Measurements from ENCODE around the gene HOATZ.

HOATZ gene

DNA sequence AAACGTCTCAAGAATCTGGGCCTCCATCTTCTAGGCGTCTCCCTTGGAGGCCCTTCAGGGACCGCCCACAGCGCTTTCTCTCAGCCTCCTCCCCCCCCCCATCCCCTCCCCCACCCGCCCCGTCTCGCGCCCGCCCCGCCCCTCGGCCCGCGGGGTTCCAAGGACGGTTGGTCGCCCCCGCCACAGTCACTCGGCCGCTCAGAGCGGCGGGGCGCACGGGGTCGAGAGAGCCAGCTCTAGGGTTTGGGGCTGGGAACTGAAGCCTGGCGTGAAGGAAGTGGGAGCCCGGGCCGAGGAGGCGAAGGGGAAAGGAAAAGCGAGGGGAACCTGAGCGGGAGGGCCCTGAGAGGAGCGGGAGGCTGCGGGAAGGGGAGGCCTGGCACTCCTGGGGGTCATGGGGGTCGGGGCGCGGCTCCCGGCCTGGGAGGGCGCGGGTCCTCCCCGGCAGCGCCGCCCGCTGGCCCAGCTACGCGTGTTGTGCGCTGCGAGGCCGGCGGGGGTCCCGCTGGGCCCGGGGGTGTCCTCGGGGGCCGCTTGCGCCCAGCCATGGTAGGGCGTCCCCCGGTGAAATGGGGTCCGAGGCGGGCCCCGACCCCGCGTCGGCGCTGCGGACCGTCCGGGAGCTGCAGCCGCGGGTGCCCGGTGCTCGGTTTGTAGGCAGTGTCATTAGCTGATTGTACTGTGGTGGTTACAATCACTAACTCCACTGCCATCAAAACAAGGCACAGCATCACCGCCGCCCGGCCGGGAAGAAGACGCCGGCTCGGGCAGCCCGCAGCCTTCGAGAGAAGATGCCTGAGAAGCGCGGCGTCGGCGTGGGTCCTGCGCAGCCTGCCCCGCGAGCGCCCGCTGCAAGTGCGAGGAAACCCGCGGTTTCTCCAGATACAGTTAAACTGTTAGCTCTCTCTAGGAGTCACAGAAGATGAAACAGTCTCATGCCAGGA lies 2.0 kb upstream of the HOATZ start, which contains the start of gene BTG4:
Gene BTG4, minus strand, starts transcription at position 91 of the 944 bp plus-strand sequence. CDS start 13,610 bp downstream, outside the sequence.
- Histone ChIP-seq H3K27me3 (peaks cover 54% of the 10 kb centered on the region), H3K36me3 (no peaks in the 10 kb centered on the region), H3K4me1 (ENCODE audit: control insufficient read depth in 1 of 2, insufficient read depth in 1 of 2, low read depth in 1 of 2, low read length in 1 of 2) (peaks cover 10 to 37% of the 10 kb centered on the region in 2 experiments), H3K27ac (no peak within 1 kb of the TSS), H3K9me3 (no peaks in the 10 kb centered on the region), H3K4me3 (ENCODE audit: low read depth in 1 of 2, low read length in 1 of 2) (peak within 1 kb of the TSS; percentile 8 to 52)
- TF ChIP-seq, protein P1, sequence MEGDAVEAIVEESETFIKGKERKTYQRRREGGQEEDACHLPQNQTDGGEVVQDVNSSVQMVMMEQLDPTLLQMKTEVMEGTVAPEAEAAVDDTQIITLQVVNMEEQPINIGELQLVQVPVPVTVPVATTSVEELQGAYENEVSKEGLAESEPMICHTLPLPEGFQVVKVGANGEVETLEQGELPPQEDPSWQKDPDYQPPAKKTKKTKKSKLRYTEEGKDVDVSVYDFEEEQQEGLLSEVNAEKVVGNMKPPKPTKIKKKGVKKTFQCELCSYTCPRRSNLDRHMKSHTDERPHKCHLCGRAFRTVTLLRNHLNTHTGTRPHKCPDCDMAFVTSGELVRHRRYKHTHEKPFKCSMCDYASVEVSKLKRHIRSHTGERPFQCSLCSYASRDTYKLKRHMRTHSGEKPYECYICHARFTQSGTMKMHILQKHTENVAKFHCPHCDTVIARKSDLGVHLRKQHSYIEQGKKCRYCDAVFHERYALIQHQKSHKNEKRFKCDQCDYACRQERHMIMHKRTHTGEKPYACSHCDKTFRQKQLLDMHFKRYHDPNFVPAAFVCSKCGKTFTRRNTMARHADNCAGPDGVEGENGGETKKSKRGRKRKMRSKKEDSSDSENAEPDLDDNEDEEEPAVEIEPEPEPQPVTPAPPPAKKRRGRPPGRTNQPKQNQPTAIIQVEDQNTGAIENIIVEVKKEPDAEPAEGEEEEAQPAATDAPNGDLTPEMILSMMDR (IDR thresholded peaks at IDR 0.05): no peak

DNA sequence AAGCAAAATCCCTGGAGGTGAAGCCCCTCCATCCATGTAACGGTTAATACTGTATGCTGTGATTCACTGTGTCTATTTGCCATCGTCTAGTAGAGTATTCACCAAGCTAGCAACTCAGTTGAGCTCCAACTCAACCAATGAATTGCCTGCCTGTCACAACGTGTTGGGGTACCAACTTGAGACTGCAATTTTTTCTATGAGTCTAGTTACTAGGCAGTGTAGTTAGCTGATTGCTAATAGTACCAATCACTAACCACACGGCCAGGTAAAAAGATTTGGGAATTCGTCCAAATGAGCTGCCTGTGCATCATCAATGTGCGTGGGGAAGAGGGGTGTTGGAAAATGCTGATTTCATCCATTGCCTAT lies 1.4 kb upstream of the HOATZ start:
- H3K4me3 ChIP-seq (ENCODE audit: low read depth in 1 of 2, low read length in 1 of 2): no peak overlapping the region

DNA sequence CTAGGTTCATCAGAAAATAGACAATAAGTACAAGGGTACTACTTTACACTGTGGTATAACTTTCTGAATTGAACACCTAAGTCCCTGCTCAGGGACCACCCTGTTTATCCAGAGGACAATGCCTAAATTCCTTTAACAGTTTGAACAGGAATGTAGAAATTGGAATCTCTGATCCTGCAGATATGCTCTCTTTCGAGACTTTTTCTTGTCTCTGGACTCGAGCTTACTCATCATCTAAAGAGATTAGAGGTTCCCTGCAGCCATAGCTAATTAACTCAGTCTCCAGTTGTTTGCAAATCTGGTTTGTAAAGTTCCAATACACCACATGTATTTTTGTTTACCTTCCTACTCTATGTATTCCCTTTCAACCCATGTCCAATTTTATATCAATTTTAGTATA lies 1.0 kb downstream of the HOATZ start:
- TF ChIP-seq, protein P1 (IDR thresholded peaks at IDR 0.05): no peak
- H3K4me1 ChIP-seq (ENCODE audit: control insufficient read depth in 1 of 2, insufficient read depth in 1 of 2, low read depth in 1 of 2, low read length in 1 of 2): peaks cover 10 to 37% of the 10 kb centered on the region in 2 experiments
- no peaks in the 10 kb centered on the region for H3K9me3 ChIP-seq
- no peaks in the 10 kb centered on the region for H3K36me3 ChIP-seq
- H3K4me3 ChIP-seq (ENCODE audit: low read depth in 1 of 2, low read length in 1 of 2): no peak overlapping the region
- H3K27me3 ChIP-seq: peaks cover 47% of the 10 kb centered on the region
- no peak overlapping the region for H3K27ac ChIP-seq

More for the DNA sequence above, 1.4 kb upstream of the HOATZ start:
- Histone ChIP-seq H3K9me3 (no peaks in the 10 kb centered on the region), H3K27me3 (peaks cover 54% of the 10 kb centered on the region), H3K36me3 (no peaks in the 10 kb centered on the region), H3K4me1 (ENCODE audit: control insufficient read depth in 1 of 2, insufficient read depth in 1 of 2, low read depth in 1 of 2, low read length in 1 of 2) (peaks cover 10 to 37% of the 10 kb centered on the region in 2 experiments), H3K27ac (no peak overlapping the region)
- TF ChIP-seq, protein P1 (IDR thresholded peaks at IDR 0.05): no peak

DNA sequence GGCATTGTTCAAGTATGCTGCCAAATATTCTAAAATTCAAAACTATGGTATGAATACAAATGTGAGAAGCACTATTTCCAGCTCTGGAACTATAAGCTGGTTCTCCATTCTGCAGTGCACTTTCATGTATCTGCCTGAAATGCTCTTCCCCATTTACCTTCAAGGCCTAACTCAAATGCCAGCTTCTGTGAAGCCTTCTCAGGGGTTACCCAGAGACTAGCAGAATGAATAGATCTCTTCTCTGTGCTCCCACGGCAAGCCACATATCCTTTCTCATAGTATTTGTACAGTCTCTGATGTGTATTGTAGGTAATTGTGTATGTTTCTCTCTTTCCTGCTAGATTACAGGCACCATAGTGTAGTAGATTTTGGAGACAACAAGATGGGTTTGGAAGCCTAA lies 4.1 kb downstream of the HOATZ start:
- Histone ChIP-seq H3K9me3 (no peaks in the 10 kb centered on the region), H3K27ac (no peak overlapping the region), H3K4me1 (ENCODE audit: control insufficient read depth in 1 of 2, insufficient read depth in 1 of 2, low read depth in 1 of 2, low read length in 1 of 2) (peaks cover 6 to 18% of the 10 kb centered on the region in 2 experiments), H3K4me3 (ENCODE audit: low read depth in 1 of 2, low read length in 1 of 2) (no peak overlapping the region), H3K27me3 (peaks cover 16% of the 10 kb centered on the region), H3K36me3 (no peaks in the 10 kb centered on the region)
- TF ChIP-seq, protein P1 (IDR thresholded peaks at IDR 0.05): no peak

DNA sequence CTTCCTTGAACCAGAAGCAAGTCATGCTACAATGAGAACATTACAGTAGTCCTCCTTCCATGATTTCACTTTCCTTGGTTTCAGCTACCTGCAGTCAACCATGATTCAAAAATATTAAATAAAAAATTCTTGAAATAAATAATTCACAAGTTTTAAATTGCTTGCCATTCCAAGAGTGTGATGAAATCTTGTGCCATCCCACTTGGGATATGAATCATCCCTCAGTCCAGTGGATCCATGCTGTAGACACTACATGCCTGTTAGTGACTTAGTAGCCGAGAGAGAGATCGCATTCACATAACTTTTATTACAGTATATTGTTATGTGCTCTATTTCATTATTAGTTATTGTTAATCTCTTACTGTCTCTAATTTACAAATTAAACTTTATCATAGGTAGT lies 6.0 kb downstream of the HOATZ start:
- H3K9me3 ChIP-seq: no peaks in the 10 kb centered on the region
- TF ChIP-seq, protein P1 (IDR thresholded peaks at IDR 0.05): no peak
- H3K27ac ChIP-seq: no peak overlapping the region
- no peaks in the 10 kb centered on the region for H3K27me3 ChIP-seq
- H3K4me1 ChIP-seq (ENCODE audit: control insufficient read depth in 1 of 2, insufficient read depth in 1 of 2, low read depth in 1 of 2, low read length in 1 of 2): no peaks in the 10 kb centered on the region
- H3K36me3 ChIP-seq: no peaks in the 10 kb centered on the region
- H3K4me3 ChIP-seq (ENCODE audit: low read depth in 1 of 2, low read length in 1 of 2): no peak overlapping the region
